Endothelial cell of umbilical vein (primary cell): ENCODE results near the gene FSTL4. TPM values are rescaled to one million over a fixed set of nuclear protein-coding genes. Genes with fewer than 3 reads are reported as not detected.

Source experiments
- BruUV-seq: library from RNA; stranded (reverse); fragments of 400-500 nt; replicated peaks from 2 replicates; lab custom pipeline; 2021; lab: Mats Ljungman, UMichigan
- CTCF ChIA-PET: fragments of 300-600, 350-600 bp; sonication (Branson Sonifier 250); formaldehyde crosslinking; loops from one replicate; lab custom pipeline; 2021; ENCODE audit warnings: antibody characterized with exemption, inconsistent platforms; lab: Charles Lee
- POLR2A ChIA-PET: fragments of 300-600, 350-600 bp; sonication (Branson Sonifier 250); formaldehyde crosslinking; loops from one replicate; lab custom pipeline; 2021; ENCODE audit warnings: antibody characterized with exemption, inconsistent platforms; lab: Charles Lee
- DNase-seq: peaks from one replicate; pipeline ENCODE4 v3.0.0-alpha.2; 2011; ENCODE audit warnings: low read depth, low spot score
- FAIRE-seq: peaks from 2 replicates; lab custom pipeline; 2011; peaks lifted over from hg19 to GRCh38; lab: Jason Lieb, UNC
- H2AFZ ChIP-seq: 2 replicates; pipeline ENCODE4 v1.6.0; 2012; ENCODE audit warnings: low read depth, low read length, control low read depth, inconsistent platforms
- H3K27ac ChIP-seq: 2 replicates; pipeline ENCODE4 v1.5.1; 2011; ENCODE audit warnings: low read depth, mild to moderate bottlenecking, control low read depth, low read length, moderate library complexity; ENCODE audit not compliant: insufficient read depth
- H3K27me3 ChIP-seq, 2 experiments: 2 replicates each; pipeline versions ENCODE4 v1.6.0 to v1.6.1; 2011; ENCODE audit warnings: low read length in 2 of 2, mixed read lengths in 1 of 2; ENCODE audit not compliant: control insufficient read depth in 2 of 2, insufficient read depth in 2 of 2
- H3K36me3 ChIP-seq, 2 experiments: 2 replicates in 1 of 2; 3 replicates in 1 of 2; pipeline ENCODE4 v1.5.1; 2011; ENCODE audit warnings: low read length in 2 of 2, mild to moderate bottlenecking in 1 of 2, moderate library complexity in 1 of 2; ENCODE audit not compliant: control insufficient read depth in 2 of 2, insufficient read depth in 2 of 2; ENCODE audit errors: extremely low read depth in 1 of 2
- H3K4me1 ChIP-seq: 3 replicates; pipeline ENCODE4 v1.5.1; 2011; ENCODE audit warnings: mild to moderate bottlenecking, low read length; ENCODE audit not compliant: control insufficient read depth, insufficient read depth; ENCODE audit errors: extremely low read depth
- H3K4me2 ChIP-seq: 2 replicates; pipeline ENCODE4 v1.6.1; 2011; ENCODE audit warnings: low read length, control low read depth, mixed read lengths; ENCODE audit not compliant: insufficient read depth
- H3K4me3 ChIP-seq, 3 experiments: fragments of 200-600 bp in 1 of 3; sonication (generic), shearing (Covaris generic) in 1 of 3; replicated peaks in 1 of 3; 2 replicates each; pipeline ENCODE4 v1.5.1; 2011 to 2016; ENCODE audit warnings: control low read depth in 3 of 3, low read length in 3 of 3, mild to moderate bottlenecking in 2 of 3, inconsistent platforms in 1 of 3, low read depth in 1 of 3, moderate library complexity in 1 of 3; ENCODE audit not compliant: insufficient read depth in 1 of 3
- H3K79me2 ChIP-seq: 2 replicates; pipeline ENCODE4 v1.6.0; 2012; ENCODE audit warnings: low read length, inconsistent platforms; ENCODE audit not compliant: control insufficient read depth, insufficient read depth
- H3K9ac ChIP-seq: replicated peaks from 2 replicates; pipeline ENCODE3; 2011; ENCODE audit warnings: low read length, control low read depth; ENCODE audit not compliant: insufficient read depth; ENCODE audit errors: extremely low read depth
- H3K9me1 ChIP-seq: replicated peaks from 3 replicates; pipeline ENCODE4 v1.6.0; 2011; ENCODE audit warnings: mild to moderate bottlenecking, low read length; ENCODE audit not compliant: control insufficient read depth, insufficient read depth; ENCODE audit errors: extremely low read depth
- H3K9me3 ChIP-seq: replicated peaks from 2 replicates; pipeline ENCODE4 v1.5.1; 2012; ENCODE audit warnings: low read length, inconsistent platforms; ENCODE audit not compliant: control insufficient read depth, insufficient read depth
- H4K20me1 ChIP-seq: replicated peaks from 2 replicates; pipeline ENCODE3; 2011; ENCODE audit warnings: mild to moderate bottlenecking, low read length; ENCODE audit not compliant: control insufficient read depth, insufficient read depth; ENCODE audit errors: extremely low read depth
- FOS ChIP-seq: IDR thresholded peaks from 2 replicates; pipeline ENCODE4 v1.6.1; 2011; ENCODE audit warnings: mild to moderate bottlenecking, low read length, moderate library complexity, borderline replicate concordance; ENCODE audit not compliant: insufficient read depth
- POLR2A ChIP-seq: IDR thresholded peaks from 2 replicates; pipeline ENCODE4 v1.6.1; 2012; ENCODE audit warnings: low read depth, mild to moderate bottlenecking, control low read depth, low read length
- dilution Hi-C: fragments of 300-500 bp; cut with MboI; formaldehyde crosslinking; loops from one replicate; pipeline ENCODE4 v1.15.0; 2019; ENCODE audit warnings: low sequenced_read_pairs; ENCODE audit not compliant: extremely low pct_ligation_motif_present
- intact Hi-C: fragments of 100-400 bp; cut with micrococcal nuclease; formaldehyde crosslinking; loops from one replicate; pipeline ENCODE4 v1.10.0; 2022
- polyA plus RNA-seq, 4 experiments: library from polyadenylated mRNA; depleted of rRNA in 3 of 4; stranded (reverse) in 3 of 4; unstranded in 1 of 4; fragments of >200 nt; gene quantifications; 2 replicates each; pipeline versions ENCODE4 v1.2.1 to v1.2.3, GENCODE V29; 2011 to 2012; ENCODE audit warnings: missing spikeins in 1 of 4
- total RNA-seq: library from RNA; stranded (reverse); gene quantifications from 2 replicates; pipeline ENCODE4 v1.2.3, GENCODE V29; 2021

FSTL4 gene
- total and polyA plus RNA-seq, 2 donors (not counting 3 experiments of a cell fraction or from before 2014, with no cell fraction given) = 0.18 TPM; not detected in 1

DNA sequence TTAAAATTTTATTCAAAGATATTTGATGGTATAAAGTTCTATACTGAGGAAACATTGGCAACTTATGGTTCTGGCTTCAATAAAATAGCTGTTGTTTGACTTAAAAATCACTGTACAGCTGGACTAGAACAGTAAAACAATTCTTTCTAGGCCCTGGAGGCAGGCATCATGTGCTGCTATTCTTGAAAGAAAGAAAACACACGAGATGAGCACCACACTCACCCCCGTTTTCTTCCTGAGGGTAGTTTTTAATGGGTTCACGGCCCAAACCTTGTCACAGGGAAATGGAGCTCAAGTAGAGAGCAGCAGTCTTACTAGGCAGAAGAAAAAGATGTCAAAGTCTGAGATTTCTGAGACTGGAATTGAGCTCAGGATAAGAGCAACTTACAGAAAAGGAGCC, 68.0 kb downstream of the FSTL4 start:
- Histone ChIP-seq H3K27me3 (peaks cover 10 to 13% of the 10 kb centered on the region in 2 experiments), H2AFZ (no peak overlapping the region), H3K4me1 (no peaks in the 10 kb centered on the region), H3K4me2 (no peak overlapping the region), H3K36me3 (no peaks in the 10 kb centered on the region), H3K9ac (no peak overlapping the region), H3K79me2 (no peaks in the 10 kb centered on the region), H4K20me1 (no peaks in the 10 kb centered on the region), H3K4me3 (no peak overlapping the region), H3K9me3 (no peaks in the 10 kb centered on the region), H3K27ac (no peak overlapping the region), H3K9me1 (no peaks in the 10 kb centered on the region)
- dilution Hi-C loops = no loop called here
- DNase-seq = no peak
- FAIRE-seq = no peak
- intact Hi-C loops = no loop called here
- TF ChIP-seq POLR2A = no peak
- no TSS peak for BruUV-seq
- ChIA-PET POLR2A (no interaction called here), CTCF (interaction anchor here (3.0 kb wide), 1 partner anchor 121 kb away, joined by 10 read pairs; no protein-coding TSS in a partner anchor)

DNA sequence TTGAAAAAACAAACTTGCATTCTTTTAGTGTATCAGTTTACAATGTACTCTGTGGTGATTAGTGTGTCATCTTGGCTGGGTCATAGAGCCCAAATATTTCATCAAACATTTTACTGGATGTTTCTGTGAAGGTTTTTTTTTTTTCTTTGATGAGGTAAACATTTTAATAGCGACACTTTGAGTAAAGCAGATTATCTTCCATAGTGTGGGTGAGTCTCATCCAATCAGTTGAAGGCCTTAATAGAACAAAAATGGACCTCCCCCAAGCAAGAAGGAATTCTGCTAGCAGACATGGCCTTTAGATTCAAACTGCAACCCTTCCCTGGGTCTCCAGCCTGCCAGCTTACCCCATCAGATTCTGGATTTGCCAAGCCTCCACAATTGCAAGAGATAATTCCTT, 72.5 kb downstream of the FSTL4 start:
- H3K79me2 ChIP-seq = no peaks in the 10 kb centered on the region
- no peaks in the 10 kb centered on the region for H3K9me1 ChIP-seq
- no peaks in the 10 kb centered on the region for H3K4me1 ChIP-seq
- peaks cover 8 to 25% of the 10 kb centered on the region in 2 experiments for H3K27me3 ChIP-seq
- no peak overlapping the region for H3K27ac ChIP-seq
- CTCF ChIA-PET = interaction anchor here (0.9 to 1.0 kb wide), 2 partner anchors 8 to 116 kb away, joined by 3 to 4 read pairs; no protein-coding TSS in a partner anchor
- H3K4me2 ChIP-seq = no peak overlapping the region
- no peak overlapping the region for H3K9ac ChIP-seq
- no peak overlapping the region for H3K4me3 ChIP-seq
- BruUV-seq = no TSS peak
- dilution Hi-C loops (no loop called here), intact Hi-C loops (no loop called here)
- no peak for FAIRE-seq
- no peaks in the 10 kb centered on the region for H3K9me3 ChIP-seq
- DNase-seq = no peak
- no peak for TF ChIP-seq FOS
- POLR2A ChIA-PET = no interaction called here
- no peaks in the 10 kb centered on the region for H3K36me3 ChIP-seq
- no peaks in the 10 kb centered on the region for H4K20me1 ChIP-seq
- H2AFZ ChIP-seq = no peak overlapping the region
